ENCODE measurements around the gene MAPKAP1.

- TF ChIP-seq CTCF (IDR thresholded peaks at IDR 0.05; ENCODE audit: poor library complexity, severe bottlenecking) (no peak), POLR2AphosphoS5 (IDR thresholded peaks at IDR 0.05) (no peak), SMC3 (conservative IDR thresholded peaks at IDR 0.05; ENCODE audit: poor library complexity) (no peak), REST (IDR thresholded peaks at IDR 0.05; ENCODE audit: borderline replicate concordance) (no peak), EZH2 (IDR thresholded peaks at IDR 0.05; ENCODE audit: borderline replicate concordance, insufficient read depth, low read length, poor library complexity, severe bottlenecking) (no peak), EP300 (conservative IDR thresholded peaks at IDR 0.05; ENCODE audit: poor library complexity, severe bottlenecking) (no peak), MXI1 (conservative IDR thresholded peaks at IDR 0.05; ENCODE audit: poor library complexity, severe bottlenecking) (no peak), TAF1 (IDR thresholded peaks at IDR 0.05; ENCODE audit: low read depth) (no peak), RAD21 (conservative IDR thresholded peaks at IDR 0.05) (no peak)
Observed at GRCh38 chr9:125455132-125455531, 251.9 kb downstream of the MAPKAP1 start.
